NCI-H1436 treated with DMSO at 0.1 percent for 48 hours (cell line): ENCODE measurements around the gene ZNF385C.
"Not testable (repeated sequence)": the region's sequence is repeated elsewhere in the genome, so short reads cannot be mapped to it uniquely, and the experiment has no call there.

Experiments
- DNase-seq: peaks from one replicate; lab custom pipeline; 2025; lab: John Stamatoyannopoulos, UW

Gene ZNF385C

DNA sequence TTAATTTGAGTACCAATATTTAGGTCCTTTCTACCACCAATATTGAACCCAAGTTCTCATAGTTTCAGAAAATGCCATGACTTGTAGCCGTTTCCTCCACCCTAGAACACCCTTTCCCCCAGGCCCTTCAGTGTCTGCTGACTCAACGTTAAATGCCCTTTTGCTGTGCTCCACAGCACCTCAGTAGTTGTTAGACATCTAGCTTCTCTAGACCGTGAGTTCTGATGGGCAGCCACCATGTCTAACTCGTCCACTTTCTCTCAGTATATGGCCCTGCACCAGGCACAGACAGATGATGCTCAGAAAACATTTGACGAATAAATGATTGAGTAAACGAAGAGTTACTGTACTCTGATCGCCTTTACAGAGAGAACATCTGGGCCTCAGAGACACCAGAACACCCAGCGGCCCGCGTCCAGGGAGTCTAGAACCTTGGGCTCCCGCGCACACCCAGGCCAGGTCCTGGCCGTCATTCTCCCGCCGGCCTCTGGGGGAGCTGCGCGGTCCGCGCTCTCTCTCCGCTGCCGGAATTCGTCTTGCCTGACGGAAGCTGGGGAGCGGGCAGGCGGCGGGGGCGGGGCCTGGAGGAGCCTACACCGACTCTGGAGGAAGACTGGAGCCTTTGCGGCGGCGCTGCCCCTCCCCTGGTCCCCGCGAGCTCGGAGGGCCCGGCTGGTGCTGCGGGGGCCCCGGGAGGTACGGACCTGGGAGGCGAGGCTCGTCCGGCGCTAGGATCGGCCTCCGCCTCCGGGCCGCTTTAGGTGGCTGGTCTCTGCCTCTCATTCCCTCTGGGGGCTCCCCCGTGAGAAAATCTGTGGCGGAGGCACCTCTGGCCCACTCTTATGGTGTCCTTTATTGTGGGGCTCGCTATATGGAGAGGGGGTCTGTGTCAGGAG is 78.5 kb downstream of the ZNF385C start, which contains the start of gene NKIRAS2:
NKIRAS2 (plus strand) TSS at position 582 of the 896 bp plus-strand sequence. CDS start 1,488 bp downstream, outside the sequence.
- peak; percentile 29 for DNase-seq

DNA sequence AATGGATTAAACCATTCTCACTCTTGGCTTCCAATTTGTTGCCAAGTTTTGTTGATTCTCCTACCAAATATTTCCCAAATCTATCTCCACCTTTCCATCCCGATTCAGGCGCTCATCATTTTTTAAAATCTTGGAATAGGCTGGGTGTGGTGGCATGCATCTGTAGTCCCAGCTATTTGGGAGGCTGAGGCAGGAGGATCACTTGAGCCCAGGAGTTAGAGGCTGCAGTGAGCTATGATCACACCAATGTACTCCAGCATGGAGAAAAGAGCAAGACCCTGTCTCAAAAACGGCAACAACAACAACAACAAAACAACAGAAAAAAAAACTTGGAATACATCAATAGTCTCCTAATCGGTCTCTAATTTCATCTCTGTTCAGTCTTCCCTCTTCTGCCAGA is 79.3 kb downstream of the ZNF385C start:
- DNase-seq, result no peak

DNA sequence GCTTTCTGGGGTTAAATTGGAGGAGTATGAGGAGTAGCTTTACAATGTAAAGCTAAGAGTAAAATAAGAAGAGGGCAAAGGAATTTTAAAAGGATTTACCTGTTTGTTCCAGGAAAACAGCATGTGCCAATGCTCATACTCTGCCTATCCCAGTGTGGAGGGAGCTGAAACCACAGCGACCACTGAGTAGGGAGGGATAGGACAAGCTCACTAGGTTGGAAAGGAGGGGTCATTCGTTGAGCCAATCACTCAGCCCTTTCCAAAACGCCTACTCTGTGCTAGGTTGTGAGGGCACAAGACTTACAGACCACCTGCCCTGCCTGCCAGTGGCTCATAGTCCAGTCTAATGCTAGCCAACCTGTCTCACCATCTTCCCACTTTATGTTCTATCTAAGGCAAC is 79.9 kb downstream of the ZNF385C start:
- no peak for DNase-seq

DNA sequence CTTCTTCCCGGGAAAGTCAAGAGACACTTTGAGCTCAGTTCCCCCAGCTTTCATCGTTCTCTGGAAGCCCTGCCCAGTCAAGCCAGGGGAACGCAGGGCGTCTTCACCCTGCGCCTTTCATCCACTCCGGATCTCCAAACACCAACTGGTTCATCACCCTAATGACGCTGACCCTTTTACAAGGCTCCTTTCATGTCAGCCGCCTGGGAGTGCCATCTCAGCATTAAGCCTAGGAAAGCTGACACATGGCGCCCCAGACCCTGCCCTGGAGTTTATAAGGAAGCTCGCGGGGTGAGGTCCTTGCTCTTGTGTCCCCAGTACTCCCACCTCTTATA is 80.4 kb downstream of the ZNF385C start:
- DNase-seq, result no peak

DNA sequence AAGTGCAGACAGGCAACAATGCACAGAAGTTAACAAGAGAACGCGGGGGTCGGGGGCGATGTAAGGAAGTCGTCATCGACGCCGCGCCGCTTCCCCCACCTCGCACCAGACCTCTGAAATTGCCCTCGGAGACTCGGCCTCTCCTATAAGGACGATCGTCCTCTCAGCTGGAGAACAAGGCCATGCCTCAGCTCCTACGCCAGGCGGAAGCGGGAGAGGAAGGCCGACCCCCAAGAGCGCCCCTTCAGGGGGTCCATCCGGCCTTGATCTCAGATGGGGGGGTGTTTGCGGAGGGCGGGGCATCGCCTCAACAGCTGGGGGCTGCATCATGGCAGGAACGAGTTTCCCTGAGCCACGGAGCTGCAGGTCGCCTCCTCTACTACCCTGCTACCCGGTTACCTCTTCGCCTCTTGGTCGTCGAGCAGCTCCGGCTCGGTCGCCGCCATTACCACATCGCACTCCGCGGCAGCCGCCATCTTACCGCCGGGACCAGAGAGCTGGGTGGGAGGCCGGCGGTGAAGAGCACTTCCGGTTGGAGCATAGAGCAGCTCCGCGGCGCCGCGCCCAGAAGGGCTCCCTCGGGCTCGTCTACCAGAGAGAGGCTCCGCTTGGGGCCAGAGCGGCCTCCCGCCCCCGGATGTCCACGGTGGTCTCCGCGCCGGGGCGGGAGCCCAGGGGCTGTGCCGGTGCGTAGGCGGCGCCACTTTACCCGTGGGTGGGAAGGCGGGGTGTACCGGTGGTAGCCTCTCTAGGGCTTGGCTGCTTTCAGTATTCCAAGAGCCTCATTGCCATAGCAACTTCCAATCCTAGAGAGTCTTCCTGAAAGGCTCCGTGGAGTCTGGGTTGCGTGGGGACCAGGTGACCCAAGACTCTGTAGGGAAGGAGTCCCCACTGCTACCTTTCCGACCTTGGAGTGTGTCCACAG is 81.1 kb downstream of the ZNF385C start, which contains the start of gene DNAJC7:
DNAJC7 (minus strand) TSS at position 499 of the 925 bp plus-strand sequence; CDS start at position 476, 23 bp downstream.
- DNase-seq, result peak; percentile 77

DNA sequence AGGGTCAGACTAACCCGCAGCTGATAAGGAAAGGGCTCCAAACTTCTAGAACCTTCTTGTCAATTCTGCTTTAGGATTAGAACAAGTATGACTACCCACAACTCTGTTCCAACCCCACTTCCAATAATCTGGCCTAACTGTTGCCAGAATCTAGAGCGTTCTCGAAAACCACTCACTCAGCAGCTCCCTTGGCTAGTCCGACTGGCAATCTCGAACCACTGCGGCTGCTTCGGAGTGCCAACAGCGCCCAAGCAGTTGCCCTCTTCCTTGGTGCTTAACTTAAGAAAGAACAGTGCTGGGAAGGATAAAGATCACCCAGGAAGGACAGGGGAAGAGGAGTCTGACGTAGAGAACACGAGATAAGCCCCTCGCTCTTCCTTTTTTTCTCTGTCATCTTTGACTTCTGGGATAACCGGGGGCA is 81.9 kb downstream of the ZNF385C start:
- DNase-seq, result no peak

DNA sequence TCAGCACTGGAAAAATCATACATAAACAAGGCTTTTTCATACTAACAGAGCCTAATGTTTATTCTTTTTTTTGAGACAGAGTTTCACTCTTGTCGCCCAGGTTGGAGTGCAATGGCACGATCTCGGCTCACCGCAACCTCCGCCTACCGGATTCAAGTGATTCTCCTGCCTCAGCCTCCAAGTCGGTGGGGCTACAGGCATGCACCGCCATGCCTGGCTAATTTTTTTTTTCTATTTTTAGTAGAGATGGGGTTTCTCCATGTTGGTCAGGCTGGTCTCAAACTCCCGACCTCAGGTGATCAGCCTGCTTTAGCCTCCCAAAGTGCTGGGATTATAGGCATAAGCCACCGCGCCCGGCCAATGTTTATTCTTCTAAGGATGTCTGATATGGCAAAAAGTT is 84.5 kb downstream of the ZNF385C start:
- not testable (repeated sequence) for DNase-seq

DNA sequence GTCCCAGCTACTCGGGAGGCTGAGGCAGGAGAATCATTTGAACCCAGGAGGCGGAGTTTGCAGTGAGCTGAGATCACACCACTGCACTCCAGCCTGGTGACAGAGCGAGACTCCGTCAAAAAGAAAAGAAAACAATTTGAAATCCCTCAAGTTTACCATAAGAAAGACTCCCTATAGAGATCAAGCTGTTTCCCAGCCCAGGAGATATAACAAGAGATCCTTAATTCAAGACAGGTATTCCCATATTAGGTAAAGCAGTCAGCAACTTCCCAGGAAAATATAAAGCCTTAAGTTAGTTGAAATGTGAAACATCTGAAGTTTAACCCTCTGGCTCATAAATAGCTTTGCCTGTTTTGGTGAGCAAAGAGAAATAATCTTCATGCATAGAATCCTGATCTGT is 85.9 kb downstream of the ZNF385C start:
- not testable (repeated sequence) for DNase-seq

DNA sequence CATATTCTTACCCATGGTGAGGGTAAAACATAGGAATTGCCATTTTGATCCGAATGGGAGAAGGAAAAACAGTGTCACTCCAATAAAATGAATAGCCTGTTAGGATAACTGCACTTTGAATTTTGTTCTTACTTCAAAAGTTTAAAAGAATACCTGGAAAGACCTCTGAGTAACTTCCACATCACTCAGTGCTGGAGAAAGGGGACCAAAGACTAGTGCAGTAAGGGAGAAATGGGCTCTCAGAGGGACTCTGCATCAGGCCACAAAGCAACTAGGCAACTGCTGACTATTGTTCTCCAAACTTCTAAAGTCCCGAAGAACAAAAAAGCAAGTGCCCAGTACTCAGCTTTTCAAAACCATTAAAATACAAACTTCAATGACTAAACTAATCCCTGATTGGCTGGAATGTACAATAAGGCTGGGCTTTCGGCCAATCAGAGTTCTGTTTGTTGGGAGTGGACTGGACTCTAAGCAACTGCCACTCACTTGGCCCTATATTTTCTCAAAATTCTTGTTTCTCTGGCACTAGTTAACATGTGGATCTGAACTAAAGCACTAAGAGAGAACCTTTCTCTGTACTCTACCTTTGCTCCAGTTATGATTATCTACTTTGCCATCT is 87.3 kb downstream of the ZNF385C start:
- DNase-seq, result no peak

DNA sequence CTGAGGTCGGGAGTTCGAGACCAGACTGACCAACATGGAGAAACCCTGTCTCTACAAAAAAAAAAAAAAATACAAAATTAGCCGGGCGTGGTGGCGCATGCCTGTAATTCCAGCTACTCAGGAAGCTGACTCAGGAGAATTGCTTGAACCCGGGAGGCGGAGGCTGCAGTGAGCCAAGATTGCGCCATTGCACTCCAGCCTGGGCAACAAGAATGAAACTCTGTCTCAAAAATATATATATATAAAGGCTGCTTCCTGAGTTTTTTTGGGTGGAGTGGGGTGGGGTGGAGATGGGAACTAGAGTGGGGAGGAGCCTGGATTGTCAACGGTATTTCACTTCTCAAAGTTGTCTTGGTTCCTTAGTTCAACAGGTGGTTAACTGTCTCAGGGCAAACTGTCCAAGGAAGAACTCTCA is 88.0 kb downstream of the ZNF385C start:
- DNase-seq, result not testable (repeated sequence)

DNA sequence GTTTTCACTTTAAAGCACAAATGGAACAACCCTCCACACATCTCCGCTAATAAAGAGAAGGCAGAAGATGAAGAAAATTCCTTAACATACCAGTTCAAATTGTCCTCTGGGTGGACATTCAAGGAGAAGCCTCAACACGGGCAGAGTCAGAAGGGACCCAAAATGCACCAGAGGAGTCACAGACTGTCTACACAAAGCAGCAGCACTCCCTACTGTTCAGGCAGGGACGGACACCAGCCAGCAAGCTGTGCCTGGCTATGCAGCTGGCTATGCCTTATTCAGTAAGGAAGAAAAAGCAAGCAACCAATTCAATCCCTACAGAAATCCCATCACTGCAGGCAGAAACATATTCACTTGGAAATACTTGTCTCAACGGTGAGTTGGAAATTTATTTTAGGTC is 89.1 kb downstream of the ZNF385C start:
- no peak for DNase-seq

DNA sequence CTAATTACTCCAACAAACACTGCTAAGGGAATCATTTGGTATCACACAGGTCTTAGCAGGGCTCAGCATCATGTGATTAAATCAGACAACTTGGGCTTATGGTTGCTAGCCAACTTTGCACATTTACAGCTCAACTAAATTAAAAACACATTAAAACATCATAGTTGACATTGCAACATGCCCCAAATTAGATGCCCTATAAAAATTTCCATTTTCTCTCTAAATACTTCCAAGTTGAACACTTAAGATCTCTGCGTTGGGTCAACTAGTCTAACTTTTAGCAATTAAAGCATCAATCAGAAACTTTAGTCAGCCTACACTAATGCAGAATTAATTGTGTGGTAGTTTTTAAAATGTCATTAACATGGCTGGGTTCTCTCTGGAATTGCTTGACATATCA is 93.1 kb downstream of the ZNF385C start:
- no peak for DNase-seq

DNA sequence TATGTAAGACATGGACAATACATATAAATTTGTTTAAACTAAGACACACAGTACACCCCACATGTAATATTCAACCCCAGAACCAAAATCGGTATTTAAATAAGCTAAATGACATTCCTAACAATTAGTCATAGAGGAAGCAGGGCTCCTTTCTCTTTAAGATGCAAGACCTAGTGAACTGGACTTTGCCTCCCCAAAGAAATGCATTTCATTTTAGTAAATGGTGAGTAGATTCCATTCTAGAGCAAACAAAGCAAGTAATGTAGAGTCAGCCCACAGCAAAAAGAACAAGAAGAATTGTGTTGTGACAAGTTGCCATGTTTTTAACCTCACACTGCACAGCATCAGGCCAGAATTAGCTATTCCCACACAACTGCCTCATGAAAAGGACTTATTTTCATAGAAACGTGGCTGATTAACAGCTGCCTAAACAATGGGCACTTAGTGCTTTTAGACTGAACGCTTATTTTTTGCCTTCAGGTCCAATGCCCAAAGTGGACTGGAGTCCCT is 95.4 kb downstream of the ZNF385C start:
- no peak for DNase-seq

DNA sequence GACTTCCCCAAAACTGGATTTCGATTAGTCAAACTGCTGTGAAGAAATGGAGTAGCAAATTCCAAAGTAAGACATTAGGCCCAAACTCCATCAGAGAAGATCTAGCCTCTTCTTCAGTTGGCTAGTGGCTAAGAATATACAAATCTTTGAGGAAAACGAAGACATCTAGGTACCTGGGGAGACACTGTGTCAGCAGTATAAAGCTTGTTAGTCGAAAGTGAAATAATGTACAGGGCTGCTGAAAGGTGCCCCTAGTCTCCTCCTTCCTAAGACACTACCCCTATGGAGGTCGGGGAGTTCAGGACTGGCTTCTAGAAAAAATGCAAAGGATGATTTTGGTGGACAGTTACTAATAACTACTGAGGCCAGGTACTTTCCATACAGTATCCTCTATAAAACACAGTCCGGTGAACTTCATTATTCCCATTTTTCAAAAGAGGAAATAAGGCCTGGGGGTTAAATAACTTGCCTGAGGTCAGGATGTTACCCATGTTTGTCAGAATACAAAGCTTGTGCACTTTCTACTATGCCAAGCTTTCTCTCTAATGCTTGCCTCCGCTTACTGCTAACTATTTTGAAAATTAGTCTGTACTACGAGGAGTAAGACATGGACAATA is 96.0 kb downstream of the ZNF385C start:
- DNase-seq, result no peak

DNA sequence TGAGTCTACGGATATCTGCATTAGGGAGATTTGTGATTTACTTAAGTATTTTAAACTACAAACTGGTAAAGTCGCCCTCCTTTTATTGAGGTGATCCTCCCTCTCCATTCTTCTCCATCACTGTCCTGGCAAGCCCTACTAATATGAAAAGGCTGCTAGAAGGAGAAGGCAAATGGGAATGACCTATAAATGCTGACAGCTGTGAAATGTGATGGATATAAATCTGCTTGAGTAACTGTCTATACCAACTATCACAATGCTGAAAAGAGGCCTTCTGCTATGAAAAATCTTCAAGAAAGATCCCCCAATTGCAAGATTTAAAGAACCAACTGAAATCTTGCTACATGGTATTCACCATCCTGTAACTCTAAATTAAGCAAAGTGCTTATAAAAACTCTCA is 96.5 kb downstream of the ZNF385C start:
- no peak for DNase-seq

DNA sequence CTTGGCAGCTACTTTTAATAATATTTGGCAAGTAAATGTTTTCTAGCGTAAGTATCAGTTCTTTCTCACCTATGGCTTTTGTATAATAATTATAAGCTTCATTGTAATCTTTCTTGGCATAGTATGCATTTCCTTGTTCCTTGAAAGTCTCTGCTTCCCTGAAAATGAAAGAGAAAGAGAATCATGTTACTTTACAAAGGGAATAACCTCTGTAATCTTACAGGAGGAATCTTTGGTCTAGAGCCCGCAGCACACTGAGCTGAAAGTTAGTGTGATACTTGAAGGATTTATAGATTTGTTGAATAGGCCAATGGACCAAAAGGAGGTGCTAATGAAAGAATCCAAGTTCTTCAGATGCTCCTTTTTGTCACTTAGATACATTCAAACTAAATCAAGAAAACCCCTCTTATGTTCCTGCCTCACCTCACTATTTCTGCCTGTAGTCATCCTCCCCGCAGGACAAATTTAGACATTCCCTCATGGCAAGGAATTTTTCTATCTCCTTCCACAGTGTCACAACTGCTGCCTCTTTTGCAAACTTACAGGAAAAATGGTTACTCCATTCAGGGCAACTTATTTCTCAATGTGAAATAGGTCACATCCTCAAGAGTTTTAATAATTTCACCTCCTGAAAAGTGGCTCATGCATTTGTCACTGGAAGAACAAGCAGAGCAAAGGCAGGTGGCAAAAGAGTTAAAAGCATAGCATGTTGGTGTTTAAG is 97.7 kb downstream of the ZNF385C start:
- no peak for DNase-seq

DNA sequence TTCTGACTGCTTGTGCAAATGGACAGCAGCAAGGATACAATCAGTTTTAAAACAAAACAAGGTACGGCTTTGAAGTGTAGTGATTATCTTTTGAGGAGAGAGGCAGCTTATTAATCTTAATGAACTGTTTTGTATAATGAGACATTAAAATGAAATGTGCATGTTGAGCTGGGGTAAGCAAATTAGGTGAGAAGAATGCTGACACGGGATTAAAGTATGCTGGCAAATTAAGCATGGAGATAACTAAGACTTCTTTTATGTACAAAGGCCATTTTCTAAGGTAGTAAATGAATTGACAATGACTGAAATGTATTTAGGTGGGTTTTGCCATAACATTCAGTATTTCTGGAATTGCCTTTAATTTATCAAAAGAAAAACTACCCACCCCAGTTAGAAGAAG is 99.8 kb downstream of the ZNF385C start:
- no peak for DNase-seq

DNA sequence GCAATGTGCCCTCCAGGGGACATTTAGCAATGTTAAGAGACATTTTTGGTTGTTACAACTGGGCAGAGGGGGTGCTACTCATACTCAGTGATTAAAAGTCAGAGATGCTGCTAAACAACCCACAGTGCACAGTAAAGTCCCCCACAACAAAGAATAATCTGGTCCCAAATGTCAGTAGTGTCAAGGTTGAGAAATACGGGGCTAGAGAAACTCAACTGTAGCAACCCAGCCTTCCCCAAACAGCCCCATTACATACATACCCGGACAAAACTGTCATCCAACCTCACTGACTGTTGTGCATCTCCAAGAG is 101.5 kb downstream of the ZNF385C start:
- DNase-seq, result no peak

DNA sequence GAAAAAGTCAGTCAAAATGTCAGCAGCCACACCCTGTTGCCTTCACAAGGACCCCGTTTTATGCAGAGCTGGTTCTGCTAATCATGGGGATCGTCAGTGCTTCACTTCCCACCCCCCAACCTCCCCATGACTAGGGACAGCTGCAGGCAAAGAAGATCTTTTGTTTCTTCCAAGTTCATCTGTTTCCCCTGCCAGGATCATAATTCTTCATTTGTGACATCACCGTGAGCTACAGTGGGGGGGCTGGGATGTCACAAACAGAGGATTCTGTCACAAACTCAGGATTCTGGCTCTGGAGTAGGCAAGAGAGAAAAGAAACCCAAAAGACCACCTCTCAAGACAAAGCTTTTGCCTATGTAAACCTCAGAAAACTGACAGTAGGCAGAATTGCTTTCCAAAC is 105.7 kb downstream of the ZNF385C start:
- DNase-seq, result no peak

DNA sequence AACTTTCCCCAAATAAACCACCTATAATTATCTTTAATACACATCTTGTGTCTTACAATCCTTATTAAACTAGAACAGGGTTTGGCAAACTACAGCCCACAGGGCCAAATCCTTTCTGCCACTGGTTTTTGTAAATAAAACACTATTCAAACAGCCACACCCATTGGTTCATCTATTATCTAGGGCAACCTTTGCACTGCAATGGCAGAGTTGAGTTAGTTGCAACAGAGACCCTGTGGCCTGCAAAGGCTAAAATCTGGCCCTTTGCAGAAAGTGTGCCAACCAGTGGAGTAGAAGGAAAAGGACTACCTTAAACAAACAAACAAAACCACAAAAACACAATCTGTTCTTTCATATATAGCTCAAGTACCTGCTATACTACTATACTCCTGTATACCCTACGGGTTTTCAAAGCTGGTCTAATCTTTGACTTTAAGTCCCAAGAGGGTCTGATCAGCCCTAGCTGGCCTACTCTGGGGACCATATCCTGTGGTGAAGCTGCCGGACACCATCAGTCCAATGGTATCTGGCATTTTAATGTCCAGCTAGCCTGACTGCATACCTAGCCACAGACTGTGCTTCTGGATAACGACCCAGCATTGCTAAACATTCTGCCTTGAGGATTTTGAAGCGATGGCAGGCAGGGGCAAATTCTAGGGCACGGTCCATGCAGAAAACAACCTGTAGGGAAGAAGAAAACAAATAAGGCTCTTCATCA is 108.4 kb downstream of the ZNF385C start:
- DNase-seq, result no peak
